Osteocyte (in vitro differentiated cells): ENCODE measurements around the gene ZNF19. TPM values are rescaled to one million over a fixed set of nuclear protein-coding genes. Genes with fewer than 3 reads are reported as not detected.
A peak's percentile ranks its signal among the peaks of the same experiment; 100 is the strongest.

Experiments used
- DNase-seq: peaks from one replicate; pipeline ENCODE4 v3.0.0; 2021; ENCODE audit warnings: mixed read lengths; ENCODE audit not compliant: unreplicated experiment; ENCODE audit errors: extremely low spot score
- H3K27ac Mint-ChIP-seq: one replicate; pipeline ENCODE4 v1.8.0; 2021; ENCODE audit warnings: mild to moderate bottlenecking, mixed read lengths; ENCODE audit not compliant: unreplicated experiment
- H3K27me3 Mint-ChIP-seq: one replicate; pipeline ENCODE4 v1.8.0; 2021; ENCODE audit warnings: mixed read lengths; ENCODE audit not compliant: unreplicated experiment
- H3K36me3 Mint-ChIP-seq: one replicate; pipeline ENCODE4 v1.8.0; 2021; ENCODE audit warnings: mixed read lengths; ENCODE audit not compliant: unreplicated experiment
- H3K4me1 Mint-ChIP-seq: one replicate; pipeline ENCODE4 v1.8.0; 2021; ENCODE audit warnings: mixed read lengths; ENCODE audit not compliant: unreplicated experiment
- H3K4me3 Mint-ChIP-seq: one replicate; pipeline ENCODE4 v1.8.0; 2021; ENCODE audit warnings: mild to moderate bottlenecking, moderate library complexity, mixed read lengths; ENCODE audit not compliant: unreplicated experiment
- H3K9me3 Mint-ChIP-seq: one replicate; pipeline ENCODE4 v1.8.0; 2021; ENCODE audit warnings: mixed read lengths; ENCODE audit not compliant: unreplicated experiment
- total RNA-seq: library from RNA; stranded (reverse); gene quantifications from 2 replicates; pipeline ENCODE4 v1.2.1, GENCODE V29; 2021
- TF ChIP-seq, protein P1 (sequence below): fragments of 200-600 bp; sonication (generic); IDR thresholded peaks from 2 replicates; pipeline ENCODE4 v1.5.0; 2021; ENCODE audit warnings: antibody characterized with exemption, mild to moderate bottlenecking, moderate library complexity

ZNF19 gene
- total RNA-seq, 1 donor from 2014 or later = 5.8 TPM

DNA sequence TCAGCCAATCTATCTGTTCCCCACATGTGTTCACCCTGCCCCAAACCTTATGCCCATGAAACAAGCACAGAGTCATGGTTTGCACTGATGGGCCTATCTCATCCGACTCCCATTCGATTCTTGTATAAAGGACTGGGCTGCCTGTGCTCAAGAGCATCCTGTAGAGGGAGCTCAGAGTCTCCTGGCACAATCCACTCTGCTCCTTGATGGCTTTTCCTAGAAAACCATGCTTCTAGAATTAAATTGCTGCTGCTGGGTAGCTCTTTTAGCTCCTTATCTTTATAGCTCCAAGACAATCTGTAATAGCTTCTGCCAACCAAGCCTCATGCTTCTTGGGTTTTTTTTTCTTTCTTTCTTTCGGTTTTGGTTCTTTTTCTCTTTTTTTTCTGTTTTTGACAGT, 9.7 kb downstream of the ZNF19 start:
- Mint-ChIP-seq H3K27ac (no peak overlapping the region), H3K4me3 (no peak overlapping the region), H3K4me1 (peaks cover 16% of the 10 kb centered on the region), H3K9me3 (peaks cover 5% of the 10 kb centered on the region), H3K27me3 (no peaks in the 10 kb centered on the region), H3K36me3 (peaks cover 36% of the 10 kb centered on the region)
- DNase-seq = no peak
- TF ChIP-seq, protein P1, sequence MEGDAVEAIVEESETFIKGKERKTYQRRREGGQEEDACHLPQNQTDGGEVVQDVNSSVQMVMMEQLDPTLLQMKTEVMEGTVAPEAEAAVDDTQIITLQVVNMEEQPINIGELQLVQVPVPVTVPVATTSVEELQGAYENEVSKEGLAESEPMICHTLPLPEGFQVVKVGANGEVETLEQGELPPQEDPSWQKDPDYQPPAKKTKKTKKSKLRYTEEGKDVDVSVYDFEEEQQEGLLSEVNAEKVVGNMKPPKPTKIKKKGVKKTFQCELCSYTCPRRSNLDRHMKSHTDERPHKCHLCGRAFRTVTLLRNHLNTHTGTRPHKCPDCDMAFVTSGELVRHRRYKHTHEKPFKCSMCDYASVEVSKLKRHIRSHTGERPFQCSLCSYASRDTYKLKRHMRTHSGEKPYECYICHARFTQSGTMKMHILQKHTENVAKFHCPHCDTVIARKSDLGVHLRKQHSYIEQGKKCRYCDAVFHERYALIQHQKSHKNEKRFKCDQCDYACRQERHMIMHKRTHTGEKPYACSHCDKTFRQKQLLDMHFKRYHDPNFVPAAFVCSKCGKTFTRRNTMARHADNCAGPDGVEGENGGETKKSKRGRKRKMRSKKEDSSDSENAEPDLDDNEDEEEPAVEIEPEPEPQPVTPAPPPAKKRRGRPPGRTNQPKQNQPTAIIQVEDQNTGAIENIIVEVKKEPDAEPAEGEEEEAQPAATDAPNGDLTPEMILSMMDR = peak; percentile 49

DNA sequence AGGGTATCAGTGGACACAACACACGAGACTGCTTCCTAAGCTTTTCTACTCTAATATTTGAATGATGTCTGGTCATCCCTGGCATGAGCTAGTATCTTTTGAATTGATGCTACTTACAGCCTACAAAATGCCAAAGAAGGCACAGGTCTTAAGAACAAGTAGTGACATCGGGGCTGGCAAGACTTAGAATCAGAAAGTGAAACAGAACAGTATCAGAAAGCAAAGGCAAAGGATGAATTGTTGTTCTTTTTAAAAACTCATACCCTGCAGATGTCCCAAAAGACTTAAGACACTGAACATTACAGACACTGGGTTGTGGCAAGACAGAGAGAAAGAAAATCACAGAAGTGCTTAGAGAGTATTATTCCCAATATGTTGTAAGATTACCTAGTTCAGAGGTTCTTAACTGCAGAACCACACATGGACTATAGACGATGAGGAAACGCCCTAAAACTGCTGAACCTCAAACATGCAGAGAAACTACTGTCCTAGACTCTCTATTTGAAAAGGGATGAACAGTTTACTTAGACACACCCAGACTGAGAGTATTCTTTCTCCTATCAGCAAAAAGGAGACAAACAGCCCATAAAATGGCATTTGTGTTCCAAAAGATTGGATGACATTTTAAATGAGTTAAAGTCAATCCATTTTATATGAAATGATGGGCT, 12.5 kb downstream of the ZNF19 start:
- TF ChIP-seq, protein P1 = no peak
- Mint-ChIP-seq H3K27me3 (no peaks in the 10 kb centered on the region), H3K27ac (no peak overlapping the region), H3K36me3 (peaks cover 42% of the 10 kb centered on the region), H3K4me1 (peaks cover 10% of the 10 kb centered on the region), H3K4me3 (no peak overlapping the region), H3K9me3 (peaks cover 5% of the 10 kb centered on the region)
- no peak for DNase-seq

DNA sequence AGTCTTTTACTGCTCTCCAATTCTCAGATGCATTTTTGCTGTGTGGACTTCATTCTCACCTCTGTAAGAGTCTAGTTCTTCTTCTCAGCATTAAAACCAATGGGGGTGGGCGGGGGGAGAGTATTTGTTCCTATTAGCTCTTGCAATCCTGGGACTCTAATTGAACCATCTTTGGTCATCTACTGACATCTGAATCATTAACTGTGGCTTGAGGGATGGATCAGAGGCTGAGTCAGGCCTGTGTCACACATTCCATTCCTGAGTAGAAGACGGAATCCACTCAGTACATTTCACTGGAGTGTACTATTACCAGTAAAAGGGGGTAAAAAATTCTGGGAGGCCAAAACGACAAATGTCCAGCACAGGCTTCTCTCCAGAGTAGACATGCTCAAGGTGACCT, 14.3 kb downstream of the ZNF19 start:
- Mint-ChIP-seq H3K27me3 (no peaks in the 10 kb centered on the region), H3K9me3 (peaks cover 5% of the 10 kb centered on the region), H3K36me3 (peaks cover 42% of the 10 kb centered on the region), H3K4me1 (peaks cover 10% of the 10 kb centered on the region), H3K27ac (no peak overlapping the region), H3K4me3 (no peak overlapping the region)
- DNase-seq = no peak
- TF ChIP-seq, protein P1 = no peak

DNA sequence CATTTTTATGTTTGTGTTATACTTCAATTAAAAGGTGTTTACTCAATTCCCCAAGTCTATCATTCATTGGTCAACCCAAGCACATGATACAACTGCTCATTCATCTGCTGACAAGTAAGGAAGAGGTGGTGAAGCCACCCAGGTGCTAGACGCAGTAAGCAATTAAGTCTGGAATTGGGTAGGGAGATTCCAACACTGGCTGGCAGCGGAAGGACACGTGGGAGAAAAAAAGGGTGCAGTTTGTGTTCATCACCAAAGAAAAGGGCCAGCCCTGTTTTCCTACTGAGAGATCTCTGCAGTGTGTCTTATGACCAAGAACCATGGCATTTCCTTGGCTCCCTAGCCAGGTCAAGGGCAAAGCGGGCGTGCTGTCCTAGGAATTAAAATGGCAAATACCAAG, 15.2 kb downstream of the ZNF19 start:
- DNase-seq = no peak
- TF ChIP-seq, protein P1 = no peak
- Mint-ChIP-seq H3K4me1 (peaks cover 10% of the 10 kb centered on the region), H3K9me3 (peaks cover 5% of the 10 kb centered on the region), H3K36me3 (peaks cover 42% of the 10 kb centered on the region), H3K4me3 (no peak overlapping the region), H3K27ac (no peak overlapping the region), H3K27me3 (no peaks in the 10 kb centered on the region)

DNA sequence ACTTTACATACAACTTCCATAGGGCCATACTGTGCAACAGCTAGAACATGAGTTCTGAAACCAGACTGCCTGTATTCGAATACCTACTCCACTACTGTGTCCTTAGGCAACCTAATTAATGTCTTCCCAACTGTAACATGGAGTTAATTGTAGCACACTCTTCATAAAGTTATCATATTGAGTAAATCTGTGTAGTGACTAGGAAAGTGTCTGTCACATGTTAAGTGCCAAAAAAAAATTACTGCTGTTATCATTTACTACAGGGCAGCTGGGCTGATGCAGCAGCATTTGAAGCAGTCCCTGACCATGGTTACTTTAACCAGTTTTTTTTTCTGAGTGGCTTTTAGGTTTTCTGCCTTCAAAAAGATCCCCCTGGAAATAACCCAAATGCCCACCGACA, 16.2 kb downstream of the ZNF19 start:
- H3K27ac Mint-ChIP-seq = no peak overlapping the region
- no peaks in the 10 kb centered on the region for H3K27me3 Mint-ChIP-seq
- DNase-seq = no peak
- H3K4me1 Mint-ChIP-seq = peaks cover 10% of the 10 kb centered on the region
- H3K9me3 Mint-ChIP-seq = peaks cover 5% of the 10 kb centered on the region
- TF ChIP-seq, protein P1 = no peak
- H3K36me3 Mint-ChIP-seq = peaks cover 37% of the 10 kb centered on the region
- no peak overlapping the region for H3K4me3 Mint-ChIP-seq
